Calu3 (cell line): ENCODE results near the gene MEA1. TPM values are rescaled to one million over a fixed set of nuclear protein-coding genes. Genes with fewer than 3 reads are reported as not detected.

Experiments used
- Bru-seq: library from RNA; stranded (reverse); fragments of 400-500 nt; gene quantifications from one replicate; lab custom pipeline; 2021; lab: Mats Ljungman, UMichigan
- BruChase-seq, 2 experiments: library from RNA; stranded (reverse); fragments of 400-500 nt; gene quantifications; one replicate each; lab custom pipeline; 2021; lab: Mats Ljungman, UMichigan
- BruUV-seq: library from RNA; stranded (reverse); fragments of 400-500 nt; replicated peaks from 2 replicates; lab custom pipeline; 2021; lab: Mats Ljungman, UMichigan
- CTCF ChIA-PET: fragments of 300-600 bp; sonication (Branson Sonifier 250); formaldehyde crosslinking; loops from one replicate; lab custom pipeline; 2022; ENCODE audit warnings: antibody characterized with exemption; lab: Charles Lee
- DNase-seq: peaks from one replicate; pipeline ENCODE4 v3.0.0; 2022
- H3K27ac Mint-ChIP-seq: one replicate; pipeline ENCODE4 v1.8.0; 2022; ENCODE audit warnings: mixed read lengths; ENCODE audit not compliant: unreplicated experiment
- H3K27me3 Mint-ChIP-seq: one replicate; pipeline ENCODE4 v1.8.0; 2022; ENCODE audit warnings: mixed read lengths; ENCODE audit not compliant: unreplicated experiment
- H3K36me3 Mint-ChIP-seq: one replicate; pipeline ENCODE4 v1.8.0; 2022; ENCODE audit warnings: mild to moderate bottlenecking, moderate library complexity, mixed read lengths; ENCODE audit not compliant: insufficient read depth, unreplicated experiment
- H3K4me1 Mint-ChIP-seq: one replicate; pipeline ENCODE4 v1.8.0; 2022; ENCODE audit warnings: mild to moderate bottlenecking, low read depth, mixed read lengths; ENCODE audit not compliant: unreplicated experiment
- H3K4me3 Mint-ChIP-seq: one replicate; pipeline ENCODE4 v1.8.0; 2022; ENCODE audit warnings: mild to moderate bottlenecking, low read depth, moderate library complexity, mixed read lengths; ENCODE audit not compliant: unreplicated experiment
- H3K9me3 Mint-ChIP-seq: one replicate; pipeline ENCODE4 v1.8.0; 2022; ENCODE audit warnings: low read depth, mixed read lengths; ENCODE audit not compliant: unreplicated experiment
- intact Hi-C: fragments of 100-400 bp; cut with micrococcal nuclease; formaldehyde crosslinking; loops from one replicate; pipeline ENCODE4 v1.10.0; 2022; ENCODE audit not compliant: unreplicated experiment
- long read RNA-seq: library from polyadenylated mRNA; stranded (forward); transcript quantifications from one replicate; pipeline ENCODE4 v2.0.0, GENCODE V29; 2022
- total RNA-seq: library from RNA; stranded (reverse); gene quantifications from 2 replicates; pipeline ENCODE4 v1.2.3, GENCODE V29; 2022
- TF ChIP-seq, protein P1 (sequence below): fragments of 200-600 bp; IDR thresholded peaks from one replicate; pipeline ENCODE4 v1.8.0; 2022; ENCODE audit warnings: antibody characterized with exemption; ENCODE audit not compliant: unreplicated experiment

MEA1 gene
- total RNA-seq (110 and 115 TPM in 2 replicates), Bru-seq, nascent RNA (percentile 67 among the genes with signal in this experiment), BruChase-seq, experiment 1, labeled RNA remaining after a 6-hour chase (percentile 85 among the genes with signal in this experiment), BruChase-seq, experiment 2, labeled RNA remaining after a 2-hour chase (percentile 76 among the genes with signal in this experiment)
- long read RNA-seq, transcript MEA1-201 (4 exons, 1,089 nt), result minor isoform, 17 of 214 reads
- long read RNA-seq, transcript MEA1-204 (4 exons, 1,004 nt), result major isoform, 161 of 214 reads
- long read RNA-seq, transcript MEA1-202 (3 exons, 2,152 nt), result minor isoform, 29 of 214 reads
- long read RNA-seq, partial matches to known transcripts, result 0 of 214 reads
- long read RNA-seq, other reads (novel, unspliced or antisense), result 7 of 214 reads

DNA sequence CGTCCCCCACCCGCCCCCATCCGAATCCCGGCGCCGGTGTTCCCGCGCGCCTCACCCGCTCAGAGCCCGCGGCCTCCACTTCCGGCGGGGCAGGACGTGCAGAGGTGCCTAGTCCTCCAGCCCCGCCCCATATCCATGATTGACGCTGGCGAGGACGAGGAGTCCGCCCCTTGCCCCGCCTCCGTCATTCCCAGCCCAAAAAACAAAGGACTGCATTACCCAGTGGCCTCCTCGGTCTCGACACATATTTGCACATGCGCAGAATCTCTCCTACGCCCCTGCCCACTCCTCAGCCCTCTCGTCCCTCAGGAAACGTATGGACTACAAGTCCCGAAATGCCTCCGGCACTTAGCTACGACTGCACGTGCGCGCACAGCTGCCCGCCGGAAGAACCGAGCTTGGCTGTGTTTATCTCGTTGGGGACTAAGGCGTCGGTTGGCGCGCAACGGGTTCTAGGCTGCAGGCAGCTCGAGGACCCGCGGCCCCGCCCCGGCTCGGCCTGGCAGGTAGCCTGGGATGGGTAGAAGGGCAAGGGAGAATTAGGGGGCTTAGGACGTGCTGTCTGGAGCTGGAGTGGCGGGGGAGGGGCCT lies at the start of gene MEA1, which contains the start of gene KLHDC3:
TSS of gene MEA1 (minus strand) at position 104 of the 591 bp plus-strand sequence. CDS start 133 bp downstream, outside the sequence.
TSS of gene KLHDC3 (plus strand) at position 407 of the 591 bp plus-strand sequence. CDS start 2,944 bp downstream, outside the sequence.
- DNase-seq, result peak; percentile 100
- peaks cover 37% of the 10 kb centered on the region for H3K36me3 Mint-ChIP-seq
- H3K27ac Mint-ChIP-seq, result peak within 1 kb of the TSS; percentile 85
- no TSS peak for BruUV-seq
- H3K27me3 Mint-ChIP-seq, result no peaks in the 10 kb centered on the region
- TF ChIP-seq, protein P1, sequence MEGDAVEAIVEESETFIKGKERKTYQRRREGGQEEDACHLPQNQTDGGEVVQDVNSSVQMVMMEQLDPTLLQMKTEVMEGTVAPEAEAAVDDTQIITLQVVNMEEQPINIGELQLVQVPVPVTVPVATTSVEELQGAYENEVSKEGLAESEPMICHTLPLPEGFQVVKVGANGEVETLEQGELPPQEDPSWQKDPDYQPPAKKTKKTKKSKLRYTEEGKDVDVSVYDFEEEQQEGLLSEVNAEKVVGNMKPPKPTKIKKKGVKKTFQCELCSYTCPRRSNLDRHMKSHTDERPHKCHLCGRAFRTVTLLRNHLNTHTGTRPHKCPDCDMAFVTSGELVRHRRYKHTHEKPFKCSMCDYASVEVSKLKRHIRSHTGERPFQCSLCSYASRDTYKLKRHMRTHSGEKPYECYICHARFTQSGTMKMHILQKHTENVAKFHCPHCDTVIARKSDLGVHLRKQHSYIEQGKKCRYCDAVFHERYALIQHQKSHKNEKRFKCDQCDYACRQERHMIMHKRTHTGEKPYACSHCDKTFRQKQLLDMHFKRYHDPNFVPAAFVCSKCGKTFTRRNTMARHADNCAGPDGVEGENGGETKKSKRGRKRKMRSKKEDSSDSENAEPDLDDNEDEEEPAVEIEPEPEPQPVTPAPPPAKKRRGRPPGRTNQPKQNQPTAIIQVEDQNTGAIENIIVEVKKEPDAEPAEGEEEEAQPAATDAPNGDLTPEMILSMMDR, result no peak
- CTCF ChIA-PET, result interaction anchor here (0.6 to 2.8 kb wide), 12 partner anchors 11 to 295 kb away, joined by 3 to 15 read pairs (median 4); partner anchors contain the start of genes CNPY3, CRIP3, CUL7 and KLC4
- H3K4me1 Mint-ChIP-seq, result peaks cover 28% of the 10 kb centered on the region
- intact Hi-C loops, result loop anchor here (2.0 kb wide), 1 partner anchor 17 kb away; no protein-coding TSS in a partner anchor
- no peaks in the 10 kb centered on the region for H3K9me3 Mint-ChIP-seq
- H3K4me3 Mint-ChIP-seq, result peak within 1 kb of the TSS; percentile 97

DNA sequence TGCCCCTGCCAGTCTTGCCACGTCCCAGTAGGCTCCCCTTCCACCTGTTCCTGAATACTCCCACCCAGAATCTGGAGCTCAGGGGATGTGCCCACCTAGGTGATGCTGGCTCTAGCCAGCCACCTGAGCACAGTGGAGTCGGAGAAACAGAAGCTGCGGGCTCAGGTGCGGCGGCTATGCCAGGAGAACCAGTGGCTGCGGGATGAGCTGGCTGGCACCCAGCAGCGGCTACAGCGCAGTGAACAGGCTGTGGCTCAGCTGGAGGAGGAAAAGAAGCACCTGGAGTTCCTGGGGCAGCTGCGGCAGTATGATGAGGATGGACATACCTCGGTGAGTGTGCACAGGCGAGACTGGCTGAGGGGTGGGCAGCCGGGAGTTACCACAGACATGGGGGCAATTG lies 49.1 kb upstream of the MEA1 start:
- no peak overlapping the region for H3K27ac Mint-ChIP-seq
- H3K9me3 Mint-ChIP-seq, result no peaks in the 10 kb centered on the region
- no peaks in the 10 kb centered on the region for H3K27me3 Mint-ChIP-seq
- H3K4me3 Mint-ChIP-seq, result no peak overlapping the region
- DNase-seq, result no peak
- TF ChIP-seq, protein P1, result no peak
- BruUV-seq, result no TSS peak
- H3K4me1 Mint-ChIP-seq, result peaks cover 27% of the 10 kb centered on the region
- intact Hi-C loops, result no loop called here
- CTCF ChIA-PET, result no interaction called here
- H3K36me3 Mint-ChIP-seq, result peaks cover 38% of the 10 kb centered on the region

DNA sequence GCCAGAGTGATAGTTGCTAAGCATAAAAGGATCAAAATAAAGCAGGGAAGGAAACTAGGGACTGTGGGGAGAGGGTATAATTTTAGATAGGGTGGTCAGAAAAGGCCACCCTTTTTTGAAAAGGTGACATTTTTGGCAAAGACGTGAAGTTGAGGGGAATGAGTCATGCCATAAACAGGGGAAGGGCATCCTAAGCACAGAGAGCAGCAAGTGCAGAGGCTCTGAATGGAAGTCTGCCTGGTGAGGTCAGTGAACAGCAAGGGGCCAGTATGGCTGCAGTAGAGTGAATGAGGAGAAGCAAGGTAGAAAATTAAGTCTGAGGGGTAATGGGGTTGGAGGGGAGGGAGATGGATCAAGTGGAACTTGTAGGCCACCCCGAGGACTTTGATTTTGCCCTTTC lies 48.1 kb upstream of the MEA1 start:
- TF ChIP-seq, protein P1, result no peak
- intact Hi-C loops, result no loop called here
- H3K4me1 Mint-ChIP-seq, result peaks cover 27% of the 10 kb centered on the region
- no peak for DNase-seq
- CTCF ChIA-PET, result no interaction called here
- peaks cover 45% of the 10 kb centered on the region for H3K36me3 Mint-ChIP-seq
- BruUV-seq, result no TSS peak
- no peaks in the 10 kb centered on the region for H3K9me3 Mint-ChIP-seq
- no peak overlapping the region for H3K4me3 Mint-ChIP-seq
- H3K27ac Mint-ChIP-seq, result no peak overlapping the region
- H3K27me3 Mint-ChIP-seq, result no peaks in the 10 kb centered on the region

- TF ChIP-seq, protein P1, result no peak
- CTCF ChIA-PET, result interaction anchor here (1.1 to 2.7 kb wide), 5 partner anchors 11 to 121 kb away, joined by 3 to 20 read pairs (median 6); partner anchors contain the start of gene CUL9
- Mint-ChIP-seq H3K4me3 (peak overlapping the region; percentile 90), H3K27me3 (no peaks in the 10 kb centered on the region), H3K36me3 (peaks cover 48% of the 10 kb centered on the region), H3K27ac (no peak overlapping the region), H3K9me3 (no peaks in the 10 kb centered on the region), H3K4me1 (peaks cover 27% of the 10 kb centered on the region)
- intact Hi-C loops, result no loop called here
- BruUV-seq, result no TSS peak
- no peak for DNase-seq
These were observed 47.2 kb upstream of the MEA1 start for GRCh38 chr6:43060755-43061633.
